GM18873 (cell line): ENCODE measurements around the gene HDAC8.

Experiments used
- ATAC-seq: cut with Tn5 transposase; IDR thresholded peaks from one replicate; pipeline ENCODE4 v1.9.1; 2021; ENCODE audit warnings: mild to moderate bottlenecking, moderate library complexity, moderate number of reproducible peaks; ENCODE audit not compliant: unreplicated experiment, low FRiP score

Gene HDAC8

DNA sequence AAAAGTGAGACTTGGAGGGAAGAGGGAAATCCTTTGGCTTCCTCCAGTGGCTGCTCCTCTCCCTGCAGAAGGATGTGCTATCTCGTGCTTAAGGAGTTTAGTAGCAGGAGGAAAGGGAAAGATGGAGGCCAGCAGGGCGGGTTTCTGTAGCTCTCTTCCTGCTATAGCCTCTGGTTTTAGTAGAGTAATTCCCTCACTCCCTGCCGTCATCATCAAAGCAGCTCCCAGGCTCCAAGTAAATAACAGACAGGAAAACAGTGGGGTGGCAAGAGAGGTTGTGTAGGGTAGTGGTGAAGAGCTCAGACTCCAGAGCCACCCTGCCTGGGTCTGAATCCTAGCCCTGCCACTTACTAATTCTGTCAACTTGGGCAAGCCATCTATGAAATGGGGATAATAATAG is 185.4 kb downstream of the HDAC8 start:
- ATAC-seq: no peak

DNA sequence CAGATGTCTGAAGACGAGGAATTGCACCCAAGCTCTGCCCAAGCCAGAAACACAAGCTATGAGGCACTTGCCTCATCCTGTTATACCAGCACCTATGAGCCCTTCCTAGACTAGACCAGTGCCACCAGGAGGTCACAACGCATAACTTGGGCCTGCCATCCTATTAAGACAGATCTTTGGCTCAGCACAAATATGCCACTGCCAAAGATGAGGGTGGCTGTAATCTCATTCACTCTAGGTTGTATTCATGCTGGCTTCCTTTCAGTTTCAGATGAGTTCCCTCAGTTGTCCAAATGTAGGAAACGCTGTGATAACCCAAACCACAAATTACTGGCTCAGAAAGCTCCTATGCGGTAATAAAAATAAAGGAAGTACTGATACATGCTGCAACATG is 190.4 kb downstream of the HDAC8 start:
- ATAC-seq: no peak

DNA sequence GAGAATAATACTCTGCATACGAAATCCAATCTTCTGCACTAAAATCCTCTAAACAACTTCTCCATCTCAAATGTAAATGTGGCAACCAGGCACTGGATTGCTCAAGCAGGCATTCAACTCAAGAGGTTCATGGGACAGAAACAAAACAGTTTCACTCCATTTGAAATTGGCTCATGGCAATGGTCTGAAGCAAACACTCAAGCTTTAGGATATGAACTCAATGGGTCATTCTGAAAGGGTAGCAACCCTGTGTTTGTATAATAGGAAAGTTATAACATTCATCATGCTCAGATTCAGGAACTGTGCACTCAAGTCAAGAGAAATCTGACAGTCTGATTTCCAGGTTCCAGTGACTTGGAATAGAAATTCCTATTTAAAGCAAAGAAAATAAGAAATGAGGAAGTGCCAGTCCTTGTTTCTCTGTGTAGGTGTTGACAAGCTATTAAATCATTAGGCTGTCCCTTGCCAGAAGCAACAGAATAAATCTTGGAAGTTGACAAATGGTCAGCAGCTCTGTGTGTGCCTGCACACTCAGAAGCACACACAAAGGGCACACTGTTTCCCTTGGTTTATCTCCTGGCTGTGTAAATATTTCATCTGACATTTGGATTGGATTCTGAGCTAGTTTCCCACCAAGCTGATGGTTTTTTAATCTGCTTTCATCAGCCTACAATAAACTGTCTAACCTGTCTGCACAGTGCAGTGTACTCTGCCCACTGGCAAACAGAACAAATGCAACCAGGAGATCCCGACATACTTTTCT is 191.0 kb downstream of the HDAC8 start:
- no peak for ATAC-seq

DNA sequence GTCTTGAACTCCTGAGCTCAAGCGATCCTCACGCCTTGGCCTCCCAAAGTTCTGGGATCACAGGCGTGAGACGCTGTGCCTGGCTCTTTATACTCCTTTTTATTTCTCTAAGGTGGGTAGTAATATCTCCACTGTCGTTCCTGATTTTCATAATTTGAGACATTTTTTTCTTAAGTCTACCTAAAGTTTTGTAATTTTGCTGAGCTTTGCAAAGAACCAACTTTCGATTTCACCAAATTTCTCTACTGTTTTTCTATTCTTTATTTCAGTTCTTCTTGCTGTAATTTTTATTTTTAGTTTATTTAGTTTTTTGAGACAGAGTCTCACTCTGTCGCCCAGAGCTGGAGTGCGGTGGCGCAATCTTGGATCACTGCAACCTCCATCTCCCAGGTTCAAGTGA is 196.5 kb downstream of the HDAC8 start:
- ATAC-seq: no peak

DNA sequence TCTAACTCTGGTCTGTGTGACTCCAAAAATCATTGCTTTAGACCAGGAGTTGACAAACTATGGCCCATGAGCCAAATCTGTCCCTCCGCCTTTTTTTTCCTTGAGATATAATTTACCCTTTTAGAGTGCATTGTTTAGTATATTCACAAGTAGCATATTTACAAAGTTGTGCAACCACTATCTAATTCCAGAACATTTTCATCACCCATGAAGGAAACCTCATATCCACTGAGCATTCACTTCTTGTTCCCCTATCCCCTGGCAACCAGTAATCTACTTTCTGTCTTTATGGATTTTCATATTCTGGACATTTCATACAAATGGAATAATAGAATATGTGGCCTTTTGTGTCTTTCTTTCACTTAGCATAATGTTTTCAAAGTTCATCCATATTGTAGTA is 199.5 kb downstream of the HDAC8 start:
- ATAC-seq: no peak

DNA sequence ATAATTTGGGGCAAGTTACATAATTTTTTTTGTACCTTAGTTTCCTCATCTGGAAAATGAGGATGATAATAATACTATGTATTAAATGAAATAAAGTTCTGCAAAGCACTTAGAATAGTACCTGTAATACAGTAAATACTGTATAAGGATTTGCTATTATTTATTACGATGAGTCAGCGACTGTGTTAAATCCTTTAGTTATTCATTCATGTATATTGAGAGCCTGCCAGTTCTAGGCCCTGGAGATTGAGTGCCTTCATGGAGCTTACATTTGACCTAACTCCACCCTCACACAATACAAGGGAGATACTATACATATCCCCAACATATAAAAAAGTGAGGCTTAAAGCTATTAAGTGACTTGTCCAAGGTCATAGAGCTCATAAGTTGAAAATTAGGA is 199.9 kb downstream of the HDAC8 start:
- no peak for ATAC-seq

DNA sequence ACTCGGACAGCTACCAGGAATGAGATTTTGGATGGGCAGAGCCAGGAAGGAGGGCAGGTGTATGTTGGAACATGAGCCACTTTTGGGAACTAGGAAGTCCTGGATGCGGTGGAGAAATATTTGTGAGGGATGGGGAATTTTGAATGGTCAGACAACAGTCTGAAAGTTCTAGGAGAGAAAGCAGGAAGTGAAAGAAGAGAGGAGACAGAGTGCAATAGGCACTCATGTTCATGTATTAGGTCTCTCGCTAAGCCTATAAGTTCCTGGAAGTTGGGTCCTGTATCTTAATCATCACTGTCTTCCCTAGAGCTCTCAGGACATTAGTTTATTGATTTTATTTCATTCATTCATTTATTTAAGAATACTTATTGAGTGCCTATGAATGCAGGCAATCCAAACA is 201.2 kb downstream of the HDAC8 start:
- no peak for ATAC-seq

DNA sequence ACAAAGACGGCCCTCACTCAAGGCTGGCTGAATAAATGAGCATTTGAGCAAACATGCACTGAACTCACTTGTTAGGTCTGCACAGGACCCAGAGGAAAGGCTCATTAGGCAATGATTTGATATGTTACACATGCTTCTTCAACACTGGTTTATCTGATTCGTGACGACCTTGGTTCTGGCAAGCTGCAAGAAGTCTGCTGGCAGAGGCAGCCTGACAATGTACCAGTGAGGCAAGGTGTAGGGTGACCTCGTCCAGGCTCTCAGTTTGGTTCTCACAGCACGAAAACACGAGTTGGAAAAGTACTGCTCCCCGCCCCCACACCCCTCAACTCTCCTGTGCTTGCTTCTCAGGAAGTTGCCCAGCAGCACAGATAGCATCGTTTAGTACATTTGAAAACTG is 203.8 kb downstream of the HDAC8 start:
- no peak for ATAC-seq

DNA sequence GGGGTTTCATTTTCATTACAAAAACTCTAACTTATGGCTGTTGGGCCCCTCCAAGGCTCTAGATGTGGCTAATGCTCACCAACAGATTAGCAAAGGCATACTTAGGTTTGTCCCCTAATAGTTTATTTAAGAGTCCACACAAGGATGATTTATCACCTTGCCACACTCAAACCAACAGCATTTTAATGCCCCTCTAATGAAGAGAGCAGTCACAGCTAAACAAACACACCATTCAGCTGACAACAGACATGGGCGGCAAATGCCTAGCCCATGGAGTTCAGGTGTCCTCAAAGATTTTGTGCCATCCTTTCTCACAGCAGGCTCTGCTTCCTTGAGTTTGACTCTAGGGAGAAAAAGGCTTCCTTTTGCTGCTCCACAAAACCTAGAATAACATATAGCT is 205.1 kb downstream of the HDAC8 start:
- no peak for ATAC-seq

DNA sequence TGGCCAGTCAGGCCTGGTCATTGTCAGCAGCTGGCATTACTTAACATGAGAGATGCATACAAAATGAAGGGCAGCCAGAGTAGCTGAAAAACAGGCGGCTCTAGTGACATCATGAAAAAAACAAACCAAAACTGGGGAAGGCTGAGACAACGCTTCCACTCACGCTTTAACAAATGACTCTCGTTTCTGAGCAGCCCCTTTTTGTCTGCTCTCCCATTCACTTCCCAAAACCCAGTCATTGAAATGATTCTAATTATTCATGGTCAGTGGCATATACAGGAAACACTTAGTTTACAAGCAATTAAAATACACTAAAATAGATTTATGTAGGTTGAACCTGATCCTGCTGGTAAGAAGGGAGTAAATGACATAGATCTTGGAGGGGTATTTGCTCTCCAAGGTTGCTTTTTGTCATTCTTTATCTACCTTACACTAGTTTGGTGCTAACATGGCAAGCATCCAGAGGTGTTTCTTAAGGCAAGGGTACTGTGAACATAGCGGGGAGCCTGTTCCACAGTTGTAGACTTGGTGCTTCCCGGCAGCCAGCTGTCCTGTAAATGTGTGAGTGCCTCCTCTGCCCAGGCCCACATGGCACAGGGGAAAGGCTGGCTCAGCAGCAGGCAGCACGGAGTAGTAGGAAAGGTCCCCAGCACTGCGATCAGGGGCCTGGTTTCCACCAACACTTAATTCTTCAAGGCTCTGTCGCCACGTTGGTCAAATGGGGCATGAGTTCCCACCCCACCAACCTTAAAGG is 205.8 kb downstream of the HDAC8 start:
- no peak for ATAC-seq

DNA sequence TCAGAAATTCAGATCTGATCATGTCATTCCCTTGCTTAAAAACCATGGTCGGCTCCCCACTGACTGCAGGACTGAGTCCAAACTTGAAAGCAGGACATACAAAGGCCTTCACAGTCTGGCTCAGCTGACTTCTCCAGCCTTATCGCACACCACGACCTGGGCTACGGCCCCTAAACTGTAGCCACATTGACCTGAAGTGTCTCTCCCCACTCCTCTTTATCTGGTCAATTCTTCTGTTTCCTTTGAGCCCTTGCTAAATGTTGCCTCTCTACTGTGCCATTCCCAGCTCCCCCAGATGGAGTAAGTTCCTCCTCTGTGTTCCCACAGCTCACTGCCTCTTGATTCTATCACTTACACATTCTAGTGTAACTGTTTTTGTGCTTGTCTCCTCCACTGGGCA is 206.5 kb downstream of the HDAC8 start:
- no peak for ATAC-seq

DNA sequence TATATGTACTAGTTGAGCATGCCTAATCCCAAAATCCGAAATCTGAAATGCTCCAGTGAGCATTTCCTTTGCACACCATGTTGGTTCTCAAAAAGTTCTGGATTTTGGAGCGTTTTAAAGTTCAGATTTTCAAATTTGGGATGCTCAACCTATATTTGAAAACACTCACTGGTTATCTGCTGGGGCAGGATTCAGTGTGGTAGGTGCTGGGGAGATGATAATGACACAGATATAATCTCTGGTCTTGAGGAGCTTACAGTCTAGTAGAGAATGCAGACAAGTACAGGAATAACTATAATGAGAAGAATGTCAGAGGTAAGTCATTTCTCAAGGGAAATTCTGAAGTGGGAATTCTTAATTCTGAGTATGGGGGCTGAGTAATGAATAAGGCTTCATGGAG is 207.5 kb downstream of the HDAC8 start:
- ATAC-seq: no peak

DNA sequence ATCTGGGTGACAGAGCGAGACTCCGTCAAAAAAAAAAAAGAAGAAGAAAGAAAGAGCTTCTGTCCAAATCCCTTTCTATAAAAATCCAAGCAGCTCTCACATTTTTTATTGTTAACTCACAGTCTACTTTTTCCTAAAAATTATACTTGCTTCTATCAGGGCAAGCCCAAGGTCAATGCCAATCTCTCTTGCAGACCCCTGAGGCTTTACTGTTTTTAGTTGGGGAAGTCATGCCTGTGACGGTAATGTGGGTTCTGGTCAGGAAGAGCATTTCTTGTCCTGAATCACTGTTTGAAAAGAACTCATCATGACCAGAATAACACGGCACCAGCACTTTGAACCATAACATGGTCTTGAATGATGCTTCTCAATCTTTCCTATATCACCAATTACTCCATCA is 212.3 kb downstream of the HDAC8 start:
- ATAC-seq: no peak

DNA sequence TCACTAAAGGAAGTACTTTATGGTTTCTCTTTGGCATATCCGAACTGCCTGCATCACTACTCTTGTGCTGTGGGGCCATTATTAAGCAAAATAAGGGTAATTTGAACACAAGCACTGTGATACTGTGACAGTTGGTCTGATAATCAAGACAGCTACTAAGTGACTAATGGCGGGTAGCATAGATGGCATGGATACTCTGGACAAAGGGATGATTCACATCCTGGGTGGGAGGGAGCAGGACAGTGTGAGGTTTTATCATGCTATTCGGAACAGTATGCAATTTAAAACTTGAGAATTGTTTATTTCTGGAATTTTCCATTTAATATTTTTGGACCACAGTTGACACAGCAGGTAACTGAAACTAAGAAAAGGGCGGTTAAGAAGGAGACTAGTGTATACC is 214.3 kb downstream of the HDAC8 start:
- ATAC-seq: no peak

DNA sequence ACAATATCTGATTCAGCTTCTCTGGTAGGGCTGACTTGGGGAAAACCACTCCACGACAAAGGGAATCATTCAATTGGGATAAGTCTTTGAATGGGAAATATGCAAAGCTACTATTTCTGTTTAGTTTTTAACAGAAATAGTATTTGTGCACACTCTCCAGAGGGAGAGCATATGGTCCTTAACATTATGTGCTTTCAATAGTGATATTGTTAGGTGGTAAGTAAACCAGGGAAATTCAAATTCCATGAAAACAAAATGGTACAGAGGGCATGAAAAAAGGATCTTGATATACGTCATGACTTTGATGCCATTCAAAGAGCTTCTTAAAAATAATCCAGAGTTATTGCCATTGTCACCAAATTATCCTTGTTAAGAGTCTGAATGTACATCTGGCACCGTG is 219.9 kb downstream of the HDAC8 start:
- no peak for ATAC-seq

DNA sequence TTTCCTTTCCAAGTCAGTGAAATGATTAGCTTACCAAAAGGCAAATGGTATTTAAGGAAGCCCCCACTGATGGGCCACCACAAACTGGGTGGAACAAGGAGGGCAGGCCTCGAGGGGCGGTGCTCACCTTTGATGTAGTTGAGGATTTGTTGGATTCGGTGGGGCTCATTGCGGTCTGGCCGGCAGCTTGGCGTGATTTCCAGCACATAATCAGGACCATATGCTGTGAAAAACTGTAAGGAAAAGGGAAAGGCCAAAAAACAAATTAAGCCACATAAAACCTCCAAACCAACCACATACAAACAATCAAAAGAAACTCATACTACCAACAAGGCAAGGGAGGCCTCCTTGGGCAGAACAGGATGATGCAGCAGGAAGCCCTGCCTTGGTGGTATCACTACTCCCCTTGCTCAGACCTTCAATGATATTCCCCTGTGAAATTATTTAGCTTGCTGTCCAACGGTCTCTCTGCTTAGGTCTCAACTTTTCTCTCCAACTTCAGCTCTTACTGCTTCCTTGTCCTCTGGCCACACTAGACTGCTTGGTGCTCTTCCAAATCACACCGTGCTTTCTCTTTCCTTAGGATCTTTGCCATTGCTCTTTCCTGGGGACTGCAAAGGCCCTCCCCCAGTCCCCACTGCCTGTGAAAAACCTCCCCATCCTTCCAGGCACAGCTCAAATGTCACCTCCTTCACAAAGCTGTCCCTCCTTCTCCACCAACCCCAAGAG is 220.9 kb downstream of the HDAC8 start:
- ATAC-seq: no peak

DNA sequence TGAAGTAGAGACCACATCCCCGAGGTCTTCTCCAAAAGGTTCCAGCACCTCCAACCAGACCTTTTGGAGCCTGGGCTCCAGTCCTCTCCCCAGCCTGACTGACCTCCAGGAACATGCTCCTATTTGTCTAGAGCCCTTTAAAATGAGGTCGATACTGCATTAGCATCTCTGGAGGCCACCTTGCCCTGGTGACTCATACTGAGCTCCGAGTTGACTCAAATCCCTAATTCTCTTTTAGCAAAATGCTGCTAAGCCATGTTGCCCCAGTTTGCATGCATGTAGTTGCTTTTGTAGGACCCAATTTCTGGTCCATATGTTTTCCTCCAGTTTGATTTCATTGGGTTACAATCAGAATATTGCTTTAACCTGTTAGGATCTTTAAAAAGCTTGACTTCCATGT is 223.5 kb downstream of the HDAC8 start:
- ATAC-seq: peak; percentile 95

DNA sequence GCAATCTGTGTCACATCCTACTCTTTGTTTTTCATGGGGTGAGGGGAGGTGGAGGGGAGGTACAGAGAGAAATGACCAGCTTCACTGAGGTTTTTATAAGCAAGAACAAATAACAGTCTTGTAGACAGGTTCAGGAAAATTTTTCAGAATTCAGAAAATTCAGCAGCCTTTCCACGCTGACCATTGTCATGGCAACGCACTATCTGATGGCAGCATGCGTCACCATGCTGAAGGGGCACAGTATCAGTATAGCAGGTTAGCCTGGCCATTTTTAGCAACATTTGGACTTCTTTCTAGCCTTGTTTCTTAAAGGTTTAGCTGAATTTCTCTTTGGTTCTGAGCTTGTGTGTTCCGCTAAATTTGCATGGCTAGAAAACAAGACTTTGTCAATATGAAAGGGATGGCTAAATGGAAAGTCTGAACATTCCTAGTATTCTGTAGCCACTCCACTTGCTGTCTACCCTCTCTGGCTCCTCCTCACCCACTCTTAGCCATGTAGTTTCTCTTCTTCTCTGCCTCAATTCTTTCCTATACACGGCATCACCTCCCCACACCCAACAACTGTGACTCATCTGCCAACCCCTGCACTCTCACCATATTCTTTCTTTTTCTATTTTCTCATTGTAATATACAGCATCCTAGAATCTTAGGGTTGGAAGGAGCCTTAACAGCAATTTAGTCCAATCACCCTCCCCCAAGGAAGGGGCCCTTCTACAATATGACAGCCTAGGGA is 224.2 kb downstream of the HDAC8 start:
- no peak for ATAC-seq

DNA sequence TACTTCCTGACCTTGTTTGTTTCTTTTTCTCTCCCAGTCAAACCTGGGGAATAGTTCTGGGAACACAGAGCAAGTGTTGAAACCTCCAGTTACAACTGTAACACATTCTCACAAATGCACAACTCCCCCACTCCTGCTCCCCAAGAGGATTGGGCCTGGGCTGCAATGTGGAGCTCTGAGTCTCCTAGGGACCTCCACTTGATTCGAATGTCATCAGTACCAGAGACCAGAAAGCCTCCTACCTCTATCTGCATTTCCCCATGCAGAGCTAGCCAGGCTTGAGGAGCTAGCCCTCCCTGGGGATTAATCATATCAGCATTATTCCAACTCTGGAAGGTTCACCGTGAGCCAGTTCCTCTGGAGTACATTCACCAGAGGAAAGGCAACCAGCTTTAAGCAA is 225.3 kb downstream of the HDAC8 start:
- ATAC-seq: no peak

DNA sequence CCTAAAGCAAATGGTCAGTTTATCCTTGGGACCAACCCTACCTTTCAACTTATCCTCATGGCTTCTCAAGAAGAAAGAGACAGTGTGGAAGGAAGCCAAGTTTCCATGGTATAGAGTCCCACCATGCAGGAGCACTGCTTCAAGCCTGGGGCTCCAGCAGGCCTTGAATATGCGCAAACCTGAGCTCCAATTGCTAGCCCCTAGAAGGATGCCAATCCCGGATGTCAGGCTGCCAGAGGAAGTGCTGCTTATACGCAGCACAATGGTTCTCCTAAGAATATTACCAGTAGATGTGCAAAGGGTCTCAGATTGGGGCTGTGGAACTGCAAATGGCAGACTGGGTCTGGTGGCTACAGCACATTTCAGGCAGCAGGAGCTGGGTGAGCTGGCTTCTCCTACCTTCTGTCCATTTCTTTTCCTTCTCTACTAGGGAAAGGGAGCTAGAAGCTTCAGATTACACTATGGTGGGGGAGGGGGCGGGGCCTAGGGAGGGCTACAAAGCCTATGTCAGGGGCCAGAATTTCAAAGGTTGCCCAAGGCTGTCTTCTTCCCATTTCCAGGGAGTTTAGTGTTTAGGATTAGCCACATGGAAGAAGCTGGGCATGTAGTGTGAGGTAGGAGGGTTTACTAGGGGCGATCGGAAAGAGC is 226.2 kb downstream of the HDAC8 start:
- no peak for ATAC-seq
